Suppressor macrophage treated with lipopolysaccharide for 1 hour (primary cell): Measurements from ENCODE around the gene CAPZA3.
"Not testable (repeated sequence)": the region's sequence is repeated elsewhere in the genome, so short reads cannot be mapped to it uniquely, and the experiment has no call there.

Experiments
- DNase-seq, 3 donors: peaks; one replicate each; pipeline ENCODE4 v3.0.0-alpha.2; 2020 to 2022

Gene CAPZA3, protein sequence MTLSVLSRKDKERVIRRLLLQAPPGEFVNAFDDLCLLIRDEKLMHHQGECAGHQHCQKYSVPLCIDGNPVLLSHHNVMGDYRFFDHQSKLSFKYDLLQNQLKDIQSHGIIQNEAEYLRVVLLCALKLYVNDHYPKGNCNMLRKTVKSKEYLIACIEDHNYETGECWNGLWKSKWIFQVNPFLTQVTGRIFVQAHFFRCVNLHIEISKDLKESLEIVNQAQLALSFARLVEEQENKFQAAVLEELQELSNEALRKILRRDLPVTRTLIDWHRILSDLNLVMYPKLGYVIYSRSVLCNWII

DNA sequence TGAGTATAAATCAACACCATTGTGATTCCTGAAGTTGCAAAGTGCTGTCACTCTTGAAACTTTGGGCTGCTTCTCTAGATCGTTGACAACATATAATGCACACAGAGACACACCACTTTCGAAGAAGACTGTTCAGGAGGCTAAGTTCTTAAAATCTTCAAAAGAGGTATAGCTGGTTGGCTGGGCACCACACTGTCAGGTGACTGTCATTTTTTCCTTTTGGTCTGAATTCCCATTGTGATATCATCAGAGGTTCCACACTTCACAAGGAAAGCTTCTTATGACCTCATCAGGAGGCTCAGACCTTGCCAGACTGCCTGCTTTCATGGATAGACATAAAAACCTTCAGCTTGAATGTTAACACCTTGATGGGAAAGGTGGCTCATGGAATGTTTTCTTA lies at the start of gene CAPZA3, which contains the start of gene PLCZ1:
Gene CAPZA3 (plus strand): TSS at position 301 of the 400 bp plus-strand sequence. CDS start 150 bp downstream, outside the sequence.
Gene PLCZ1 (minus strand): TSS at position 194 of the 400 bp plus-strand sequence. CDS start 641 bp downstream, outside the sequence.
- DNase-seq = no peak

DNA sequence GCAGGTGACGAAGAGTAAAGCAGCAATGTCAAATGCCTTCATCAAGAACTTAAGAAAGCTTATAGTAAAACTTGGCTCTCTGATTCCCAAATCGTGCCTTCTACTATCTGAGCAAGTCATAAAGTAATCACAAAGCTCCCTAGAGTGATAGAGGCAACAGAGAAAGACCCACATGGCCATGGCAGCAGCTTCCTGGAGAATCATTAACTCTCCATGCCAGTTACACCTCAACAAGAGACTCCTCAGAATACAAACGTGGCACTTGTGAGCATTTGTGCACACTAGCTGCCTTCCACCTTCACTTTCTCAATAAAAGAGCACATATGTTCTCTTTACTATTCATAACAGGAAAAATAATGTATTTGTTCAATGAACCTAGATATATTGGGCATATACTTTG lies 48.1 kb upstream of the CAPZA3 start:
- DNase-seq = no peak

DNA sequence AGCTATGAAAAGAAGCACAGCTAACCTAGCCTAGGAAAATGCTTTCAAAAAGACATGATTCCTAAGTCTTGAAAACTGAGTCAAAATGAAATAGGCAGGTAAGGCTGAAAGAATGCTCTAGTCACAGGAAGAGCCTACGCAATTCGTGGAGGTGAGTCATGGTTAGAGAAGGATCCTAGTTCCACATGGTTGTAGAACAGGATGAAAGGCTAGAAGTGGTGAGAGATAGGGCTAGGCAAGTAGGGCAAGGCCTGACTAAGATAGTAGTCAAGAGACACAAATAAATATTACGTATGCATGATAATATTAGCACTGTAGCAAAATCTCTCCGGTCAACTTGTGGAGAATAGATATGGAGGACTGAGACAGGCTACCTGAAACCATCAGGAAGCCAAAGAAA lies 47.3 kb upstream of the CAPZA3 start:
- no peak for DNase-seq

DNA sequence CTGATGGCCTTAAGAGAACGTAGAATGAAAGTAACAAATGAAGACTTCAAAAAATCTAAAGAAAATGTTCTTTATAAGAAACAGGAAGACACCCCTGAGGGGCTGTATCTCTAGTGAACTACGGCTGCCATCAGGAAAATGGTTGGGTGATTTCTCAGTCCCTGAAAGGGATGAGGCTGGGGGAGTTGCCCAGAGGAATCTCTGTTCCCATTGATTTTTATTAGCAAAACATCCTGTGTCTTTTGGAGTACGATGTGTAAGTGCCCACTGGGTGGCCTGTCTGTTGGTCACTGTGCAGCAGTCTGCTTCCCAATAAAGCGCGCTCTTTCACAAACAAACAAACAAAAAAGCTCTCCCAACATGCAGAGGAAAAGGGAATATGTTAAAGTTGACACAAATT lies 43.9 kb upstream of the CAPZA3 start:
- not testable (repeated sequence) for DNase-seq

DNA sequence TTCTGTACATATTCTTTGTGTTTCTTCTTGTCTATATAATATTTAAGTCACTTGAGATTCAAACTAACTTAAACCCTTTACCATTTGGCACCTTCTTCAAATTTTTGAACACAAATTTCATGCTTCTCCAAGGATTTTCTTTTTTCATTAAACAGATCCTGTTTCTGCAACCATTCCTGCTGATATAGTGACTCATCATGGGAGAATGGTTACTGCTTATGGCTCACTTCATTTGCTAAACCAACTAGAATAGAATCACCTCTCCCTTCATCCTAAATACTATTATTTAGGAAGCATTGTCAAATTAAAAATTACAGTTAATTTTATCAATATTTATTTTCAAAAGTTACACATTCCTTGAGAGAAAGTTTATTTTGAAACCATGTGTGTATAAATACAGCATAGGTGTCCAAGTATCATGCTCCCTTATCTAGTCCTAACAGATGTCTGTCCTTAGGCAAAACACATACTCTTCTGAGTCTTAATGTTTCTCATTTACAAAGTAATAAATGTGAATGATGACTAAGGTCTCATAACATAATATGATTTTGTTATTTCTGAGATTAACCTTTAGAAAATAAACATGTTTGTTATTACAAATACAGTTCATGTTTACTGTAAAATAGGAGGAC lies 40.8 kb upstream of the CAPZA3 start:
- no peak for DNase-seq

DNA sequence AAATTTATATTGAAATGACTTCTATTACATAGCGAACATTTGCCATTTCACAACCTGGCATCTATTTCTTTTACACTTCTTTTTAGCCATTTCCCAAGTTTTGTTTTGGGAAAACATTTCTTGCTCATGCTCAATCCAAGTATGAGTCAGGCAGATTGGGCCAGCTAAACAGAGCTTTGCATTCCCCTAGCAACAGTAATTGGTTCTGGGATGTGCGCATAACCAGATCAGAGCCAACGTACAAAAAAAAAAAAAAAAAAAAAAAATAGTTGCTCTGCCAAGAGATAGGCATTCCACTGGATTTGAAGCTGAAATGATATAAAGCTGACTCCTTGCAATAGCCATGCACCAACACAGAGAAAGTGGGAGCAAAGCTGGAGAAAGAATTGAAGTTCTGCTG lies 37.6 kb upstream of the CAPZA3 start:
- no peak for DNase-seq

DNA sequence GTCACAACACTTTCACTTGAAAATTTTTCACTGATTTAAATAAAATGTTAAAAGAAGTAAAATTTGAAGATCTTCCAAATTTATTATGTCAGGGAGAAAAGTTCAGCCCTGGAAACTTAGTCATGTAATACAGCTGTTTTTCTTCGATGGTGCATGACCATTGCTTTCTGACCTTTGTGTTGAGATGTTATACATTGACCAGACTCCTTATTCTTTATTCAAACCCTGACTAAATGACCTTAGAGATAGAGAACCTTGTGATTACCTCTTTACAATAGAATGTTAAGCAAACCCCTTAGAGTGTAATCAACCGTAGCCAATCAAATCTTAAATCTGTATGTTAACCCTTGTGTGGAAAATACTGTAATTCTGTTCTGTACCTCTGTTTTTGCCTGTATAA lies 34.6 kb upstream of the CAPZA3 start:
- DNase-seq = no peak

DNA sequence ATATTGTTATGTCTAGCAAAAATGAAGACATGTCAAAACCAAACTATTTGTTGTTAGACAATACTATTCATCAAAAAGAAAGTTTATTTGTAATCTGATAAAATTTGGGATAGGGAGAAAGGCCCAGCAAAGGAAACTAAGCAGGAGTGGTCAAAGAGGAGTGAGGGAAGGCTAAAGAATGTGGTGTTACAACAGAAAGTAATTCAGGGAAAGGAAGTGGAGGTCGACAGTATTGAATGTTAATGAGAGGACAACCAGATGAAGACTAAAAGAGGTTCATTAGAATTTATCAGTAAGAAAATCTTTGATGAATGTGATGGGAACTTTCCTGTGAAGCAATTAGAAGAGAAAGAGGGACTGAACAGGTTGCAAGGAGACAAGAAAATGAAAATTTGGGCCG lies 34.0 kb upstream of the CAPZA3 start:
- DNase-seq = no peak

DNA sequence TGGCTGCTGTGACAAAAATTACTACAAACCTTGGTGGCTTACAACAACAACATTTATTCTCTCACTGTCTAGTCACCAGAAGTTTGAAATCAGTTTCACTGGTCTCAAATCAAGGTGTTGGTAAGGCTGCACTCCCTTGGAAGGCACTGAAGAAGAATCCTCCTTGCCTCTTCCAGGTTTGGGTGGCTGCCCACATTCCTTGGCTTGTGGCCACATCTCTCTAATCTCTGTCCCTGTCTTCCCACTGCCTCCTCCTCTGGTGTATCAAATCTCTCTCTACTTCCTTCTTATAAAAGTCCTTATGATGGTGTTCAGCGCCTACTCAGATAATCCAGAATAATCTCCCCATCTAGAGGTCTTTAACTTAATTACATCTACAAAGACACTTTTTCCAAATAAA lies 31.1 kb upstream of the CAPZA3 start:
- no peak for DNase-seq

DNA sequence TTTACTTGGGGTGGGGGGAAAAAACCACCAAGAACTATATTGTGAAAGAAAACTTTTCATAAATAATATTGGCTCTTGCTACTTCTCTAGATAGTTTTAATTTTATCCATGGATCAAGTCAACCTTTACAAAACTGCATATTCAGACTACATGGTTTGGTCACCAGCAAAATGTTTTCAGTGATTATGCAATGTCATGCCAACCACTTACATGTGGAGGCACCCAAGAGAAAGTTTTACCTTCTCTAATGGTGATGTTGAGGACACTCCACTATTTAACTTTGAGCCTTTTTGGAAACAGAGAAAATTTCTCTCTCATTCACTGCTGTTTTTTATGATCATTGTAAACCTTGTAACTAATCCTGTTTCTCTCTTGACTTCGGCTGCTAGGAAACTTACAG lies 21.7 kb upstream of the CAPZA3 start:
- no peak for DNase-seq

DNA sequence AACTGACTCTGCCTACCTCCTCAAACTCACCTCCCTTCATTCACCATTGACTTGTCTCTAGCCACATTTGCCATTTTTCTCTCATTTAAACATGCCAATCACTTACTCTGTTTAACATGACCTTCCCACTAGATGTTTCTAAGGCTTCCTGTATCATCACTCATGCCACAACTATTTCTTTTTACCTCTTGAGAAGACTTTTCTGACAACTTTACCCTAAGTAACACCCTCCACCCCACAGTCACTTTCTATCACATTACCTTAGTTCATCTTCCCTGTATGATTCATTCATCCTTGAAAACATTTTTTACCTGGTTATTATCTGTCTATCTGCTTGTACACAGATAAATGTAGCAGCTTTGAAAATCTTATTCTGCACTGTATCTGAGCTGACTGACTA lies 19.5 kb upstream of the CAPZA3 start:
- DNase-seq = no peak

DNA sequence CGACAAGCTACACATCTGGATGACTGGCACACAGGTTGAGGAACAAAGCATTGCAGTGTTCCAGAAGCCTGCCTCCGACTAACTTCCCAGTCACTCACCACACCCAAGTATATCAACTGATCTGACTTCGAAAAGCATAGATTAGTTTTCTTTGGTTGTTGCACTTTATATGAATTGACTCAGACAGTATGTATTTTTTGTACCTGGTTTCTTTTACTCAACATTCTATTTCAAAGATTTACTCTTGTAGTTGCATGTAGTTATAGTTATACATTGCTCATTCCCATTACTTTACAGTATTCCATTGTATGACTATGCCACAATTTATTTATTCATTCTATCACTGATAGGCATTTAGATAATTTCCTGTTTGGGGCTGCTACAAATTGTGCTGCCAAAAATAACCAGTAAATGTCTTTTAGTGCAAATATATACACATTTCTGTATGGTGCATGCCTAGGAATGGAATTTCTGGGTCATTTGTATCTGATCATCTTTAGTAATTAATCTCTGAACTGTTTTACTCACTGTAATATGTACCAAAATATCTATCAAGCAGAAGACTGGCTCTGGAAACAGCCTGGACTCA lies 17.9 kb upstream of the CAPZA3 start:
- DNase-seq = no peak

DNA sequence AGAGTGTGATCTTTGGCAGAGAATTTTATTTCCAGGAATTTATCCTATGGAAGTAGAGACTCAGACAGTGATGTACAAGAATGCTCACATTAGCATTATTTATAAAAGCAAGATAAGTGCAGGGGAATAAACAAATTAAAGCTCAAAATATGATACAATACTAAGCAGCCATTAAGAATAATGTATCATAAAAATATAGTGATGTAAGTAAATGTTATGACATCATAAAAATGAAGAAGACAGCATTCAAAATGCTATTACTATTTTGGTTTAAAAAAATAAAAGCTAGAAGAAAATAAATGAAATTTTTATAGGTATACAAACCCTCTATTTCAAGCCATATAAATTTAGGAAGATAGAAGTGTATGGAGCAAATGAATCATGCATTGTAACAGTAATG lies 17.2 kb upstream of the CAPZA3 start:
- no peak for DNase-seq

DNA sequence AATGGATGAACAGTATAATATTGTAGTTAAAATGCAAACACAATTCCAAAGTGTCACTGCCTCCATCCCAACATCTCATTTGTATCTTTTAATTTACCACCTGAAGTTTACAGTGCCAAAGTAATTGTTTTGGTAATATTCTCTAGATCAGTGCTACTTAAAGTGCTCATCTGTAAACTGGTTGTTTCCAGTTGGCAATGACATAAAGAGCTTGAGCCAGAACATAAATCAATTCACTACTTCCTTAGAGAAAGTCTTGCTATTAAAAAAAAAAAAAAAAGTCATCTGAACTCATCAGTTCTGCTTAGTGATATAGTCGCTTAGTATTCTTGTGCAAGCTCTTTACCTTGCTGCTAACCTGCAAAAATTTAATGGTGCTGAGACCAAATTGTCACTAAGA lies 16.5 kb upstream of the CAPZA3 start:
- no peak for DNase-seq

DNA sequence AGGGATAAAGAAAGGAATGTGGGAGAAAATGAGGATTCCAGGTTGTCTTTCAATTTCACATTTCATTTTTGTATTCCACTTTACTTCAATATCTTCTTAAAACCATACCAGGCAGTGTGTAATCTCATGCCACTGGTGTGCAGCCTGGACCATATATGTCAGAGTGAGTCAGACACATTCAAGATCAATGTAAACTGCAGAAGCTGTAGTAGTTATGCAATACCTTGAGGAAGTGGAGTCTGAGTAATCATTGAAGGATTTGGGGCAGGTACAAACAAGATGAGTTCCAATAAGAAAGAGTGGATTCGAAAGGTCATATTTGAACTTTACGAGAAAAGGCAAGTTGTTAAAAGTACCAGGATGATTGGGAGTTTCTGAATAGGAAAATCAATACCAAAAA lies 14.2 kb upstream of the CAPZA3 start:
- peak in 1 of 3 donors; percentile 5 for DNase-seq

DNA sequence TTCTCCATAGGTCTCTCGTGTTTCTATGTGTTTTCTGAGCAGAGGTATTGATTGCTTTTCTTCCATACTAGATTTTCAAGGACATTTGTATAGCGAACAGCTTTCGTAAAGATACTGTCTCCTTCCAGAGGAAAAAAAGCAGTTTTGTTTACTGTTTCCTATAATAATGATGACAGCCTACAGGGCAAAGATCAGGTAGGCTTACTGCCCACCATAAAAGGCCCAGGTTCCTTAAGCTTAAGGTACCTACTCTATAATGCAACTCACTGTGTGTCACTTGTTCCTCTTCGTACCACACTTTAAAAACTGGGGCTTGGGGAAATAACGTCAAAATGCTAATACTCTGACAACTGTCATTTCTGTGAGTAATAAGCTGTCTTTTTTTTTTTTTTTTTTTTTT lies 6.8 kb upstream of the CAPZA3 start:
- DNase-seq = no peak

DNA sequence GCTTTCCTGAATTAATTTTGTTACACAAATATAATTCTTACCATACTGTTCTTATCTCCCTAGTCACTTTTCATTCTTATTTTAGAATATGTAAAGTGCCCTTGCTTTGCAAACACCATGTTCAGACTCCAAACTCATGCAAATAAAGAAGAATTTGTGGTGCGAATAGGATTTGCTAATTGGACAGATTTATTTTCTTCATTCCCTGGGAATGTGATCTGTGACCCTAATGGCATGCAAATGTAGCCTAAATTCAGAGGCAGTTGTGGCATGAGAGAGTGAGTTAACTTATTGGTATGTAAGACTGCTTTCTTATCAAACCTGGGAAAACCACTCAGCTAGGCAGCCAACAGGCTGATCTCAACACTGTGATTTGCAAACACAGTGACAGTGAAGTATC lies 10.0 kb downstream of the CAPZA3 start:
- DNase-seq = no peak

DNA sequence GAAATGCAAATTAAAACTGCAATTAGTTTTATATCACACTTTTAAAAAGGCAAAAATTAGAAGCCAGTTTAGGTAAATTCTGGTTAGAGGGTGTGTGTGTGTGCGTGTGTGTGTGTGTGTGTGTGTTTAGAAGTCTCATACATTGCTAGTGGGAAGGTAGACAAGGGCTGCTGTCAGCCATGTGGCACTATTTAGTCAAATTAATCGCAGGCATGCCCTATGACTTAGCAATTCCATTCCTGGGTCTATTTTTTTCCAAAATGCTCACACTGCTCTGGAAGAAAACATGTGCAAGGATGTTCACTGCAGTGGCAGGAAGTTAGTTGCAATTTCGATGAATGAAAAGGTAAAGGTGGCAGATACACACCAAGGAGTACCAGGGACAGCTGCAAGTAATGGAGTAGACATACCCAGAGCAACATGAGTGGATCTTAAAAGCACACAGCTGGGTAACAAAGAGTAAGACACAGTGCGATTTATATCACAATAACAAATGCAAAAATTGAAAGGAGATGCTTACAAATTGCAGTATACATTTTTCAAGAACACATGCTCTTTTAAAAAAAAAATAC lies 11.6 kb downstream of the CAPZA3 start:
- DNase-seq = no peak

DNA sequence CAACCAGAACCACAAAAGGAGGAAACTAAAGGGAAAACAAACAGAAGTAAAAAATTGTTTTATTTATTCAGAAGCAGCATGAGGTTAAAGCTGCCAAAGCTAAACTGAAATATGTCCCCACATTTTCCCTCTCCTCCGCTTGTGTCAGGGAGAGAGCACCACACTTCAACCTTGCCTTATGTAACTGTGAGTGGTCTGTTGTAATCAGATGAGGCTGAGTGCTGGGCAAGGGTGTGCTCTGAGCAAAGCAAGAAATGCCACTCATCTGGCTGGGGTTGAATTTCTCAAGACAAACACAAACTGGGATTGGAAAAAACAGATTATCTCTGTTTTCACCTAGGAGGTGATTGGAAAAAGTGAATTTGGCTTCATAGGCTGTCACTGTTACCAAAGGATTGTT lies 12.2 kb downstream of the CAPZA3 start:
- DNase-seq = no peak

DNA sequence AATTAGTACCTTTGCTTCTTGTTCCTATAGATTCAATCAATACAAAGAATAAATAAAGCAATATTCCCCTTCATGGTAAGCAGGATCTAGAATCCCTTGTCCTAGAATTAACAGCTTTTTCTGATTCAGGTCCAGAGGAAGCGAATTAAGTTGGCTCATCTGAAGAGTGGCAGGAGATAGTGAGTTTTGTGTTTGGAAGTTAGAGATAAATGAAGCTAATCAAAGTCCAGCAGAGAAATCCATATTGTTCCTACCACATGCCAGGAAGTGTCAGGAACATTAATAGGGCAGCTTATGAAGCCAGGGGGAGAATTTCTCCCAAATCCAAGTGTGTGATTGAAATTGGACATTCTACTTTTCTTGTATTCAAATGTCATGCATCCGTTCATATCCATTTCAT lies 13.9 kb downstream of the CAPZA3 start:
- DNase-seq = no peak

DNA sequence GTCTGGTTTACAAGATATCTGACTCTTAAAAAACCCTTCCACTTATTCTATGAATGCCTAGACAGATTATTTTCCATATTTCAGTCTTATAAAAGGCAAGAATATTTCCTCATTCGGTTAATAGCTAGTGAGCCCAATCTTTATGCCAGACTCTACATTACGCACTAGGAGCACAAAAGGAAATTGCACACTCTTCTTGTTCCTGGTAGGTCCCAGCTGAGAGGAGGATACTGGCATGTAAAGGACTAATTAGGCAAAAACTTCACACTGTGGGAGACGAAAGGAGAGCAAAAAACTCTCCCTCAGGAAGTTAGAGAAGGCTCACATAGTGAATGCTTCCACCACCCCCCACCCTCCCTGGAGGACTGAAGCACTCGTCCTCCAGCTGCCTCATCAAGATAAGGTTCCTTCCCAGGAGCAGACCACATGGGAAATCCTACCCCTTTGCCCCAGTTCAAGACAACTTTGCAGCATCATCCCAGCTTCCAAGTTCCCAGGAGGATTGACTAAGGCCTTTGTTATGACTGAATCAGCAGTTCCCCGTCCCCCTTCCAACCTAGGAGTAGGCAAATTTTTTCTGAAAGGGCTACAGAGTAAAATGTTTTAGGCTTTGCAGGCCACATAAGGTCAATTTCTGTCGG lies 14.5 kb downstream of the CAPZA3 start:
- DNase-seq = no peak

DNA sequence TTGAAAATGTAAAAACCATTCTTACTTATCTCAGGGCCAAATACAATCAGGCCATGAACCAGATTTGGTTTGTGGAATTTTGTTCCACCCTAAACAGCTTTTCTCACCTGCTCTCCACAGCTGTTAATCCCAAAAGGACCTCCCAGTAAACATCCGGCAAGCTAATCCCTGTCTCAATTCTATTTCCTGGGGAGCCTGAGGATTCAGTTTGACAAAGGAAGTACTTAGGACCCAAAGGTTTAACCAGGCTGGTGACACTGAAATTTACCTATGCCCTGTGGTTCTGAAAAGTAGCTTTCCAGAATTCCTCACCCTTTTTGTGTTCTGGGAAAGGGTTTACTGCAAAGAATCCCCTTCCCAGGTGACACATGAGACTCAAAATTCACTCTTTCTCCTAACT lies 15.0 kb downstream of the CAPZA3 start:
- DNase-seq = no peak

DNA sequence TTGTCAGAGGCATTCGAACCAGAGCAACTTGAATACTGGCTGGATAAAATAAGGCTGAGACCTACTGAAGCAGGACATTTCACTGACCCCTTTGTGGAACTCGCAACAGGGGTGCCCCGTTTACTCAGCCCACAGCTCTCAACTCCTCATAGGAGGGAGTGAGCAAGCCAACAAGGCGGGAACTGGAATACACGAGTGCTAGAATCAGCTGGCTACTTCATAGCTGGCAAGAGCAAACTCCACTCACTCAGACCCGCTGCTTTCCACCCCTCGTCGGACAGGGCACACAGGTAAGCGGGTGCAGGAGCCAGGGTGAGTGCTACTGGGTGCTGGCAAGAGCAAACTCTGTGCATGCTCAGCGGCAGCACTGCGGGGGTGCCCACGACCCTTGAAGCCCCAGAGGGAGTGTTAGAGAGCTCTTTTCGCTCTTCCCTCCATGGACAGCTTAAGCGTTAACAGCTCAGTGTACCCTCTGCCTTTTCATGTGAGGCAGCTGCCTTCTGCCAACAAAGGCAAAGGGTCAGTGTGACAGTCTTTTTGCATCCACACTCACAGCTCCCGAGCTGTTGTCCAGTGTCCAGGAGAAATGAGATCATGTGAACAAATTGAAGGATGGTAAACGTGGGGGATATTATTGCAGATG lies 15.7 kb downstream of the CAPZA3 start:
- DNase-seq = no peak
